B cell (primary cell): ENCODE results near the gene SMC4. TPM values are rescaled to one million over a fixed set of nuclear protein-coding genes. Genes with fewer than 3 reads are reported as not detected.

Source experiments
- ATAC-seq: fragments of 200-7000 bp; cut with Tn5 transposase; one replicate; pipeline ENCODE4 v1.10.0; 2021; ENCODE audit warnings: low read depth, mild to moderate bottlenecking, moderate number of reproducible peaks, moderate library complexity
- CTCF ChIA-PET: fragments of 350-600 bp; sonication (Branson Sonifier 250); formaldehyde crosslinking; loops from one replicate; lab custom pipeline; 2021; ENCODE audit warnings: antibody characterized with exemption, inconsistent platforms; lab: Charles Lee
- POLR2A ChIA-PET: fragments of 350-600 bp; sonication (Branson Sonifier 250); formaldehyde crosslinking; loops from one replicate; lab custom pipeline; 2021; ENCODE audit warnings: antibody characterized with exemption; lab: Charles Lee
- DNase-seq: peaks from one replicate; pipeline ENCODE4 v3.0.0; 2013
- H2AFZ ChIP-seq: 2 replicates; pipeline ENCODE4 v1.6.1; 2012; ENCODE audit warnings: mild to moderate bottlenecking, low read depth, low read length; ENCODE audit not compliant: insufficient read depth, poor library complexity, severe bottlenecking
- H3K27ac ChIP-seq, 2 donors: 1 replicate in 1 of 2; 2 replicates in 1 of 2; pipeline ENCODE4 v1.5.1; 2012 to 2013; ENCODE audit warnings: low read length in 2 of 2, mild to moderate bottlenecking in 2 of 2, moderate library complexity in 1 of 2
- H3K27me3 ChIP-seq, 4 experiments: fragments of 200-600 bp in 1 of 4; sonication (generic) in 1 of 4; replicated peaks in 1 of 4; 1 replicate in 2 of 4; 2 replicates in 2 of 4; pipeline versions ENCODE4 v1.6.1 to v1.7.0; 2013 to 2016; ENCODE audit warnings: low read length in 3 of 4, mild to moderate bottlenecking in 2 of 4, mixed read lengths in 1 of 4, moderate library complexity in 1 of 4; ENCODE audit not compliant: insufficient read depth in 4 of 4, control insufficient read depth in 3 of 4; ENCODE audit errors: control extremely low read depth in 1 of 4
- H3K36me3 ChIP-seq, 2 experiments: replicated peaks in 1 of 2; 1 replicate in 1 of 2; 2 replicates in 1 of 2; pipeline versions ENCODE4 v1.6.1 to v1.7.1; 2013; ENCODE audit warnings: low read length in 1 of 2; ENCODE audit not compliant: insufficient read depth in 2 of 2, control insufficient read depth in 1 of 2; ENCODE audit errors: control extremely low read depth in 1 of 2, extremely low read depth in 1 of 2
- H3K4me1 ChIP-seq, 2 donors: fragments of 200-600 bp in 1 of 2; sonication (generic) in 1 of 2; 1 replicate in 1 of 2; 2 replicates in 1 of 2; pipeline versions ENCODE4 v1.5.1 to v1.6.1; 2013 to 2017; ENCODE audit warnings: low read length in 2 of 2; ENCODE audit not compliant: control insufficient read depth in 2 of 2, insufficient read depth in 2 of 2
- H3K4me2 ChIP-seq: replicated peaks from 2 replicates; pipeline ENCODE3; 2012; ENCODE audit warnings: mild to moderate bottlenecking, low read depth, low read length; ENCODE audit not compliant: poor library complexity, severe bottlenecking
- H3K4me3 ChIP-seq, 5 experiments: fragments of 200-600 bp in 1 of 5; sonication (generic) in 1 of 5; 1 replicate in 3 of 5; 2 replicates in 2 of 5; pipeline versions ENCODE4 v1.5.1 to v1.7.0; 2011 to 2016; ENCODE audit warnings: low read length in 4 of 5, mild to moderate bottlenecking in 4 of 5, low read depth in 2 of 5, control low read depth in 1 of 5, moderate library complexity in 1 of 5; ENCODE audit not compliant: insufficient read depth in 1 of 5; ENCODE audit errors: control extremely low read depth in 1 of 5, extremely low read depth in 1 of 5
- H3K79me2 ChIP-seq: fragments of 200-600 bp; sonication (generic); one replicate; pipeline ENCODE4 v1.6.0; 2016; ENCODE audit warnings: low read length; ENCODE audit not compliant: control insufficient read depth, insufficient read depth
- H3K9ac ChIP-seq: fragments of 200-600 bp; sonication (generic); 2 replicates; pipeline ENCODE4 v1.6.1; 2017; ENCODE audit warnings: mild to moderate bottlenecking, low read length, moderate library complexity
- H3K9me3 ChIP-seq, 3 donors: one replicate each; pipeline versions ENCODE4 v1.6.1 to v1.7.1; 2013; ENCODE audit warnings: low read length in 2 of 3; ENCODE audit not compliant: control insufficient read depth in 2 of 3, insufficient read depth in 1 of 3; ENCODE audit errors: control extremely low read depth in 1 of 3
- H4K20me1 ChIP-seq: 2 replicates; pipeline ENCODE4 v1.6.0; 2012; ENCODE audit warnings: mild to moderate bottlenecking, low read length; ENCODE audit not compliant: insufficient read depth, control insufficient read depth, poor library complexity, severe bottlenecking
- H3K27ac Mint-ChIP-seq: one replicate; pipeline ENCODE4 v1.8.0; 2021; ENCODE audit warnings: mixed read lengths
- H3K27me3 Mint-ChIP-seq: one replicate; pipeline ENCODE4 v1.8.0; 2021; ENCODE audit warnings: mixed read lengths
- H3K4me1 Mint-ChIP-seq: one replicate; pipeline ENCODE4 v1.8.0; 2021; ENCODE audit warnings: mixed read lengths
- H3K4me3 Mint-ChIP-seq: one replicate; pipeline ENCODE4 v1.8.0; 2021; ENCODE audit warnings: mixed read lengths
- H3K9me3 Mint-ChIP-seq: one replicate; pipeline ENCODE4 v1.8.0; 2022; ENCODE audit warnings: mixed read lengths; ENCODE audit not compliant: insufficient read depth
- CTCF ChIP-seq: fragments of 200-600 bp; IDR thresholded peaks from one replicate; pipeline ENCODE4 v1.8.0; 2022; ENCODE audit warnings: antibody characterized with exemption, mild to moderate bottlenecking
- EZH2 ChIP-seq: IDR thresholded peaks from 2 replicates; pipeline ENCODE4 v1.6.1; 2012; ENCODE audit warnings: borderline replicate concordance, low read depth, mild to moderate bottlenecking, moderate library complexity, low read length; ENCODE audit not compliant: insufficient read depth, poor library complexity, severe bottlenecking
- WGBS: methylation state at CpG from one replicate; pipeline ENCODE4 v1.1.5; 2013; ENCODE audit warnings: missing lambda C conversion rate; ENCODE audit not compliant: insufficient coverage; 5-methylcytosine and 5-hydroxymethylcytosine counted together
- intact Hi-C: fragments of 100-400 bp; cut with micrococcal nuclease; formaldehyde crosslinking; loops from one replicate; pipeline ENCODE4 v1.10.0; 2022
- polyA plus RNA-seq: library from polyadenylated mRNA; depleted of rRNA; stranded (reverse); fragments of >200 nt; gene quantifications from 2 replicates; pipeline ENCODE4 v1.2.3, GENCODE V29; 2012
- total RNA-seq, 2 donors: library from RNA; stranded (reverse); fragments of 120-200 nt in 1 of 2; gene quantifications; 1 replicate in 1 of 2; 2 replicates in 1 of 2; pipeline versions ENCODE4 v1.2.3 to v1.2.4, GENCODE V29; 2013 to 2022

Gene SMC4
- total and polyA plus RNA-seq, 2 donors (not counting 1 experiment from before 2014, with no cell fraction given), result 12.4 to 55.1 TPM

GRCh38 chr3:160480931-160481330 lies 81.5 kb downstream of the SMC4 start:
- Histone ChIP-seq H2AFZ (no peak overlapping the region), H3K79me2 (no peaks in the 10 kb centered on the region), H3K4me2 (no peak overlapping the region), H3K36me3 (no peaks in the 10 kb centered on the region), H3K4me3 (no peak overlapping the region), H3K27ac (no peak overlapping the region), H3K4me1 (peaks cover under 1 to 4% of the 10 kb centered on the region in 2 donors), H4K20me1 (no peaks in the 10 kb centered on the region), H3K9ac (no peak overlapping the region), H3K9me3 (no peaks in the 10 kb centered on the region), H3K27me3 (no peaks in the 10 kb centered on the region)
- ChIA-PET CTCF (no interaction called here), POLR2A (no interaction called here)
- intact Hi-C loops, result loop anchor here (10.0 kb wide), 1 partner anchor 1636 kb away; no protein-coding TSS in a partner anchor
- H3K27ac Mint-ChIP-seq, result no peak overlapping the region
- H3K27me3 Mint-ChIP-seq, result peaks cover 5% of the 10 kb centered on the region
- ATAC-seq, result no peak
- TF ChIP-seq EZH2 (no peak), CTCF (no peak)
- H3K4me1 Mint-ChIP-seq, result peaks cover 6% of the 10 kb centered on the region
- WGBS, result 100% methylated on average over 1 of the region's 5 CpGs
- H3K9me3 Mint-ChIP-seq, result no peaks in the 10 kb centered on the region
- DNase-seq, result no peak
- no peak overlapping the region for H3K4me3 Mint-ChIP-seq

- intact Hi-C loops, result loop anchor here (10.0 kb wide), 1 partner anchor 1637 kb away; no protein-coding TSS in a partner anchor
Observed at GRCh38 chr3:160481856-160482255, 82.4 kb downstream of the SMC4 start.

More at GRCh38 chr3:160481856-160482255, 82.4 kb downstream of the SMC4 start:
- Histone ChIP-seq H4K20me1 (no peaks in the 10 kb centered on the region), H3K4me2 (no peak overlapping the region), H3K36me3 (no peaks in the 10 kb centered on the region), H2AFZ (no peak overlapping the region), H3K4me1 (peaks cover 3 to 7% of the 10 kb centered on the region in 2 donors), H3K9me3 (no peaks in the 10 kb centered on the region), H3K79me2 (no peaks in the 10 kb centered on the region), H3K27ac (no peak overlapping the region), H3K9ac (no peak overlapping the region), H3K27me3 (no peaks in the 10 kb centered on the region), H3K4me3 (no peak overlapping the region)
- TF ChIP-seq CTCF, result no peak
- TF ChIP-seq EZH2, result no peak
- 92% methylated on average over 4 of the region's 6 CpGs for WGBS
- Mint-ChIP-seq H3K4me1 (peaks cover 8% of the 10 kb centered on the region), H3K27ac (no peak overlapping the region), H3K9me3 (no peaks in the 10 kb centered on the region), H3K27me3 (peaks cover 5% of the 10 kb centered on the region), H3K4me3 (no peak overlapping the region)
- DNase-seq, result no peak
- no peak for ATAC-seq
- ChIA-PET POLR2A (no interaction called here), CTCF (interaction anchor here (0.7 to 1.2 kb wide), 3 partner anchors 50 to 597 kb away, joined by 3 read pairs; no protein-coding TSS in a partner anchor)
